ENCODE results near the gene TTC27.

DNA sequence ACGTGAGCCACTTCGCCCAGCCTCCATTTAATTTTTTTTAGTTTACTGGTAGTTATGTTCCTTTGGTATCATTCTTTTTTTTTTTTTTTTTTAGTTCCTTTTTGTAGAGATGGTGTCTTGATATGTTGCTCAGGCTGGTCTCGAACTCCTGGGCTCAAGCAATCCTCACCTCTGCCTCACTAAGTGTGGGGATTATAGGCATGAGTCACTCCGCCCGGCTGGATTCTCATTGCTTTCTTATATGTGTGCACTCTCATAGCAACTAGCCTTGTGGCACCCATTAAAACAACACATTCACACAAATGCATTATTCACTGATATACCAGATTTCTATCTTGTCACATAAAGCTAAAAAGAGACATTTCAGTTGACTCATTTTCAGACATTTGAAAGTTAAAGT lies 4.2 kb downstream of the TTC27 start:
- TF ChIP-seq, protein P1, sequence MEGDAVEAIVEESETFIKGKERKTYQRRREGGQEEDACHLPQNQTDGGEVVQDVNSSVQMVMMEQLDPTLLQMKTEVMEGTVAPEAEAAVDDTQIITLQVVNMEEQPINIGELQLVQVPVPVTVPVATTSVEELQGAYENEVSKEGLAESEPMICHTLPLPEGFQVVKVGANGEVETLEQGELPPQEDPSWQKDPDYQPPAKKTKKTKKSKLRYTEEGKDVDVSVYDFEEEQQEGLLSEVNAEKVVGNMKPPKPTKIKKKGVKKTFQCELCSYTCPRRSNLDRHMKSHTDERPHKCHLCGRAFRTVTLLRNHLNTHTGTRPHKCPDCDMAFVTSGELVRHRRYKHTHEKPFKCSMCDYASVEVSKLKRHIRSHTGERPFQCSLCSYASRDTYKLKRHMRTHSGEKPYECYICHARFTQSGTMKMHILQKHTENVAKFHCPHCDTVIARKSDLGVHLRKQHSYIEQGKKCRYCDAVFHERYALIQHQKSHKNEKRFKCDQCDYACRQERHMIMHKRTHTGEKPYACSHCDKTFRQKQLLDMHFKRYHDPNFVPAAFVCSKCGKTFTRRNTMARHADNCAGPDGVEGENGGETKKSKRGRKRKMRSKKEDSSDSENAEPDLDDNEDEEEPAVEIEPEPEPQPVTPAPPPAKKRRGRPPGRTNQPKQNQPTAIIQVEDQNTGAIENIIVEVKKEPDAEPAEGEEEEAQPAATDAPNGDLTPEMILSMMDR (CRISPR knock-in tag; IDR thresholded peaks at IDR 0.05): no peak
- TF ChIP-seq ZNF543 (CRISPR knock-in tag; IDR thresholded peaks at IDR 0.05): no peak
- TF ChIP-seq ZBTB1 (CRISPR knock-in tag; IDR thresholded peaks at IDR 0.05; ENCODE audit: borderline replicate concordance): no peak
- TF ChIP-seq SP2 (CRISPR knock-in tag; IDR thresholded peaks at IDR 0.05): no peak
- TF ChIP-seq POLR2A (IDR thresholded peaks at IDR 0.05; ENCODE audit: insufficient read depth in 1 of 2, low read depth in 2 of 2, low read length in 2 of 2): no peak
- no peak for TF ChIP-seq ZNF510 (CRISPR knock-in tag; IDR thresholded peaks at IDR 0.05; ENCODE audit: low read depth)

Data from HepG2 (cell line).